Smooth muscle cell (in vitro differentiated cells): ENCODE results near the gene AICDA. TPM values are rescaled to one million over a fixed set of nuclear protein-coding genes. Genes with fewer than 3 reads are reported as not detected.

ENCODE experiments used
- DNase-seq: peaks from one replicate; lab custom pipeline; 2025; ENCODE audit not compliant: unreplicated experiment; lab: John Stamatoyannopoulos, UW
- H2AFZ ChIP-seq: fragments of 200-600 bp; sonication (generic); 2 replicates; pipeline ENCODE4 v1.6.0; 2016; ENCODE audit warnings: antibody characterized with exemption, low read depth, mild to moderate bottlenecking
- H3F3A ChIP-seq: fragments of 200-600 bp; sonication (generic); 2 replicates; pipeline ENCODE4 v1.6.0; 2017; ENCODE audit warnings: antibody characterized with exemption, low read depth
- H3K27ac ChIP-seq: fragments of 200-600 bp; sonication (generic); 2 replicates; pipeline ENCODE4 v1.5.1; 2016; ENCODE audit warnings: low read depth, mild to moderate bottlenecking
- H3K27me3 ChIP-seq: fragments of 200-600 bp; sonication (generic); 2 replicates; pipeline ENCODE4 v1.6.1; 2016; ENCODE audit warnings: low read depth, mild to moderate bottlenecking
- H3K36me3 ChIP-seq: fragments of 200-600 bp; sonication (generic); 2 replicates; pipeline ENCODE4 v1.5.1; 2016; ENCODE audit warnings: low read depth
- H3K4me1 ChIP-seq: fragments of 200-600 bp; sonication (generic); 2 replicates; pipeline ENCODE4 v1.5.1; 2016; ENCODE audit warnings: low read depth
- H3K4me2 ChIP-seq: fragments of 200-600 bp; sonication (generic); 2 replicates; pipeline ENCODE4 v1.6.0; 2016; ENCODE audit warnings: mild to moderate bottlenecking
- H3K4me3 ChIP-seq: fragments of 200-600 bp; sonication (generic); 2 replicates; pipeline ENCODE4 v1.5.1; 2016; ENCODE audit warnings: mild to moderate bottlenecking
- H3K79me2 ChIP-seq: fragments of 200-600 bp; sonication (generic); 2 replicates; pipeline ENCODE4 v1.6.0; 2016; ENCODE audit warnings: low read depth, mild to moderate bottlenecking
- H3K9ac ChIP-seq: fragments of 200-600 bp; sonication (generic); 2 replicates; pipeline ENCODE4 v1.6.0; 2016; ENCODE audit warnings: low read depth
- H3K9me3 ChIP-seq: fragments of 200-600 bp; sonication (generic); replicated peaks from 2 replicates; pipeline ENCODE4 v1.5.1; 2016; ENCODE audit warnings: low read depth
- H4K20me1 ChIP-seq: fragments of 200-600 bp; sonication (generic); 2 replicates; pipeline ENCODE4 v1.6.0; 2016; ENCODE audit warnings: low read depth
- WGBS: methylation state at CpG from one replicate; pipeline ENCODE4 v1.1.7; 2016; ENCODE audit warnings: low lambda C conversion rate; 5-methylcytosine and 5-hydroxymethylcytosine counted together
- polyA plus RNA-seq: library from polyadenylated mRNA; unstranded; fragments of >200 nt; fragmentation: Nextera tagmentation; extraction: Ambion mirVana; gene quantifications from 2 replicates; pipeline ENCODE4 v1.2.1, GENCODE V29; 2016
- total RNA-seq: library from RNA; depleted of rRNA; stranded (reverse); fragments of >200 nt; gene quantifications from 2 replicates; pipeline ENCODE4 v1.2.3, GENCODE V29; 2014
- TF ChIP-seq, protein P1 (sequence below): fragments of 200-600 bp; sonication (generic); IDR thresholded peaks from 2 replicates; pipeline ENCODE4 v1.5.1; 2017; ENCODE audit warnings: borderline replicate concordance, mild to moderate bottlenecking, antibody characterized with exemption; ENCODE audit not compliant: insufficient read depth, poor library complexity, severe bottlenecking

Gene AICDA
- total and polyA plus RNA-seq, 2 experiments from 2014 or later, result not detected

- Histone ChIP-seq H3K9ac (no peak overlapping the region), H3K4me3 (no peak overlapping the region), H3K27ac (no peak overlapping the region), H3K4me2 (no peak overlapping the region), H2AFZ (no peak overlapping the region), H3K9me3 (no peaks in the 10 kb centered on the region), H3K4me1 (no peaks in the 10 kb centered on the region), H3K27me3 (no peaks in the 10 kb centered on the region), H3K79me2 (no peaks in the 10 kb centered on the region), H3F3A (no peaks in the 10 kb centered on the region), H4K20me1 (no peaks in the 10 kb centered on the region), H3K36me3 (no peaks in the 10 kb centered on the region)
- DNase-seq, result no peak
- 85% methylated on average over 5 of the region's 5 CpGs for WGBS
- TF ChIP-seq, protein P1, sequence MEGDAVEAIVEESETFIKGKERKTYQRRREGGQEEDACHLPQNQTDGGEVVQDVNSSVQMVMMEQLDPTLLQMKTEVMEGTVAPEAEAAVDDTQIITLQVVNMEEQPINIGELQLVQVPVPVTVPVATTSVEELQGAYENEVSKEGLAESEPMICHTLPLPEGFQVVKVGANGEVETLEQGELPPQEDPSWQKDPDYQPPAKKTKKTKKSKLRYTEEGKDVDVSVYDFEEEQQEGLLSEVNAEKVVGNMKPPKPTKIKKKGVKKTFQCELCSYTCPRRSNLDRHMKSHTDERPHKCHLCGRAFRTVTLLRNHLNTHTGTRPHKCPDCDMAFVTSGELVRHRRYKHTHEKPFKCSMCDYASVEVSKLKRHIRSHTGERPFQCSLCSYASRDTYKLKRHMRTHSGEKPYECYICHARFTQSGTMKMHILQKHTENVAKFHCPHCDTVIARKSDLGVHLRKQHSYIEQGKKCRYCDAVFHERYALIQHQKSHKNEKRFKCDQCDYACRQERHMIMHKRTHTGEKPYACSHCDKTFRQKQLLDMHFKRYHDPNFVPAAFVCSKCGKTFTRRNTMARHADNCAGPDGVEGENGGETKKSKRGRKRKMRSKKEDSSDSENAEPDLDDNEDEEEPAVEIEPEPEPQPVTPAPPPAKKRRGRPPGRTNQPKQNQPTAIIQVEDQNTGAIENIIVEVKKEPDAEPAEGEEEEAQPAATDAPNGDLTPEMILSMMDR, result no peak
Observed at GRCh38 chr12:8644345-8645248, 31.9 kb upstream of the AICDA start.

- Histone ChIP-seq H3K9ac (no peak overlapping the region), H3K4me2 (no peak overlapping the region), H3F3A (no peaks in the 10 kb centered on the region), H3K9me3 (no peaks in the 10 kb centered on the region), H3K79me2 (no peaks in the 10 kb centered on the region), H3K27me3 (no peaks in the 10 kb centered on the region), H3K36me3 (no peaks in the 10 kb centered on the region), H2AFZ (no peak overlapping the region), H4K20me1 (no peaks in the 10 kb centered on the region), H3K27ac (no peak overlapping the region), H3K4me3 (no peak overlapping the region), H3K4me1 (no peaks in the 10 kb centered on the region)
- no peak for DNase-seq
- WGBS, result 97% methylated on average over 1 of the region's 1 CpG
- TF ChIP-seq, protein P1, result no peak
Observed at GRCh38 chr12:8642775-8643174, 30.1 kb upstream of the AICDA start.

- H3F3A ChIP-seq, result no peaks in the 10 kb centered on the region
- H4K20me1 ChIP-seq, result no peaks in the 10 kb centered on the region
Observed at GRCh38 chr12:8639936-8640335, 27.3 kb upstream of the AICDA start.

More at GRCh38 chr12:8639936-8640335, 27.3 kb upstream of the AICDA start:
- no peak overlapping the region for H3K27ac ChIP-seq
- no peaks in the 10 kb centered on the region for H3K9me3 ChIP-seq
- DNase-seq, result no peak
- TF ChIP-seq, protein P1, result no peak
- no peaks in the 10 kb centered on the region for H3K27me3 ChIP-seq
- H3K4me2 ChIP-seq, result no peak overlapping the region
- H3K4me1 ChIP-seq, result peaks cover 2% of the 10 kb centered on the region
- H3K36me3 ChIP-seq, result no peaks in the 10 kb centered on the region
- no peak overlapping the region for H3K9ac ChIP-seq
- H2AFZ ChIP-seq, result no peak overlapping the region
- H3K79me2 ChIP-seq, result no peaks in the 10 kb centered on the region
- WGBS, result 94% methylated on average over 2 of the region's 2 CpGs
- H3K4me3 ChIP-seq, result no peak overlapping the region
